ACC112 (cell line): ENCODE data around the gene WDR81.
"Not testable (repeated sequence)": the region's sequence is repeated elsewhere in the genome, so short reads cannot be mapped to it uniquely, and the experiment has no call there.

Experiments used
- H2AFZ ChIP-seq: fragments of 200-600 bp; sonication (generic); one replicate; pipeline ENCODE4 v1.6.0; 2017; ENCODE audit warnings: antibody characterized with exemption, low read length; ENCODE audit not compliant: unreplicated experiment
- H3K27ac ChIP-seq: fragments of 200-600 bp; sonication (generic); 2 replicates; pipeline ENCODE4 v1.5.1; 2014; ENCODE audit warnings: low read depth, mild to moderate bottlenecking, antibody characterized with exemption, low read length, moderate library complexity
- H3K27me3 ChIP-seq: fragments of 200-600 bp; sonication (generic); 2 replicates; pipeline ENCODE4 v1.6.1; 2014; ENCODE audit warnings: mild to moderate bottlenecking, antibody characterized with exemption, low read length, moderate library complexity, mixed read lengths; ENCODE audit not compliant: insufficient read depth
- H3K36me3 ChIP-seq: fragments of 200-600 bp; sonication (generic); 2 replicates; pipeline ENCODE4 v1.6.1; 2016; ENCODE audit warnings: mild to moderate bottlenecking, antibody characterized with exemption, low read length, moderate library complexity, mixed read lengths; ENCODE audit not compliant: insufficient read depth
- H3K4me1 ChIP-seq: fragments of 200-600 bp; sonication (generic); one replicate; pipeline ENCODE4 v1.6.1; 2016; ENCODE audit warnings: low read length, mixed read lengths; ENCODE audit not compliant: insufficient read depth, unreplicated experiment, control insufficient read depth
- H3K4me3 ChIP-seq: fragments of 200-600 bp; sonication (generic); 2 replicates; pipeline ENCODE4 v1.5.1; 2014; ENCODE audit warnings: mild to moderate bottlenecking, low read depth, low read length
- H3K79me2 ChIP-seq: fragments of 200-600 bp; sonication (generic); one replicate; pipeline ENCODE4 v1.6.0; 2016; ENCODE audit warnings: low read length; ENCODE audit not compliant: control insufficient read depth, unreplicated experiment, insufficient read depth

The WDR81 gene

DNA sequence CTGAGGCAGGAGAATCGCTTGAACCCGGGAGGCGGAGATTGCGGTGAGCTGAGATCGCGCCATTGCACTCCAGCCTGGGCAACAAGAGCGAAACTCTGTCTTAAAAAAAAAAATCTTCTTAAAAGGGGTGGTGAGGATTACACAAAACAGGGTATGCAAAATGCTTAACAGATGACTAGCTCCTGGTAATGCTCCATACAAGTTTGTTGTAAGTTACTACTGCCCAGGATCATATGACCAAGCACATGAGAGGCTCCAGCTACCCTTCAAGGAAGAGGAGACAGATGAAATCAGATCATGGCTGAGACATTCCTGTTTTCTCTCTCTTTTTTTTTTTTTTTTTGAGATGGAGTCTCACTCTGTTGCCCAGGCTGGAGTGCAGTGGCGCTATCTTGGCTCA is 2.5 kb upstream of the WDR81 start:
- H3K27ac ChIP-seq, H3K27me3 ChIP-seq, H3K36me3 ChIP-seq, H3K4me3 ChIP-seq, H2AFZ ChIP-seq: not testable (repeated sequence)
- H3K4me1 ChIP-seq = peaks cover 36% of the 10 kb centered on the region
- H3K79me2 ChIP-seq = peaks cover 22% of the 10 kb centered on the region

DNA sequence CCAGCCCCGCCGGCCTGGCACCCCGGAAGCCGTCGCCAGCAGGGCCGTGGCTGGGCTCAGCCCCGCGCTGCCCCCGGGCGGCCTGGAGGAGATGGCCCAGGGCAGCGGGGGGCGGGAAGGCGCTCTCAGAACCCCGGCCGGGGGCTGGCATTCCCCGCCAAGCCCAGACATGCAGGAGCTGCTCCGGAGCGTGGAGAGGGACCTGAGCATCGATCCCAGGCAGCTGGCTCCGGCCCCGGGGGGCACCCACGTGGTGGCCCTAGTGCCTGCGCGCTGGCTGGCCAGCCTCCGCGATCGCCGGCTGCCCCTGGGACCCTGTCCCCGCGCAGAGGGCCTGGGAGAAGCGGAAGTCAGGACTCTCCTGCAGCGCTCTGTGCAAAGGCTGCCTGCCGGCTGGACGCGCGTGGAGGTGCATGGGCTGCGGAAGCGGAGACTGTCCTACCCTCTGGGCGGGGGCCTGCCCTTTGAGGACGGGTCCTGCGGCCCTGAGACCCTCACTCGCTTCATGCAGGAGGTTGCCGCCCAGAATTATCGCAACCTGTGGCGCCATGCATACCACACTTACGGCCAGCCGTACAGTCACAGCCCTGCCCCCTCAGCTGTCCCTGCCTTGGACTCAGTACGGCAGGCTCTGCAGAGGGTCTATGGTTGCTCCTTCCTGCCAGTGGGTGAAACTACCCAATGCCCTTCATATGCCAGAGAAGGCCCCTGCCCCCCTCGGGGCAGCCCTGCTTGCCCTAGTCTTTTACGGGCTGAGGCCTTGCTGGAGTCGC is 551 bp downstream of the WDR81 start:
- Histone ChIP-seq H3K4me1 (peaks cover 23% of the 10 kb centered on the region), H3K79me2 (peaks cover 31% of the 10 kb centered on the region), H3K4me3 (peak overlapping the region; percentile 99), H3K27ac (peak overlapping the region; percentile 56; the same call in 1 of the 2 replicates), H3K36me3 (no peaks in the 10 kb centered on the region; the same call in 1 of the 2 replicates), H3K27me3 (no peaks in the 10 kb centered on the region), H2AFZ (peak overlapping the region; percentile 85)

DNA sequence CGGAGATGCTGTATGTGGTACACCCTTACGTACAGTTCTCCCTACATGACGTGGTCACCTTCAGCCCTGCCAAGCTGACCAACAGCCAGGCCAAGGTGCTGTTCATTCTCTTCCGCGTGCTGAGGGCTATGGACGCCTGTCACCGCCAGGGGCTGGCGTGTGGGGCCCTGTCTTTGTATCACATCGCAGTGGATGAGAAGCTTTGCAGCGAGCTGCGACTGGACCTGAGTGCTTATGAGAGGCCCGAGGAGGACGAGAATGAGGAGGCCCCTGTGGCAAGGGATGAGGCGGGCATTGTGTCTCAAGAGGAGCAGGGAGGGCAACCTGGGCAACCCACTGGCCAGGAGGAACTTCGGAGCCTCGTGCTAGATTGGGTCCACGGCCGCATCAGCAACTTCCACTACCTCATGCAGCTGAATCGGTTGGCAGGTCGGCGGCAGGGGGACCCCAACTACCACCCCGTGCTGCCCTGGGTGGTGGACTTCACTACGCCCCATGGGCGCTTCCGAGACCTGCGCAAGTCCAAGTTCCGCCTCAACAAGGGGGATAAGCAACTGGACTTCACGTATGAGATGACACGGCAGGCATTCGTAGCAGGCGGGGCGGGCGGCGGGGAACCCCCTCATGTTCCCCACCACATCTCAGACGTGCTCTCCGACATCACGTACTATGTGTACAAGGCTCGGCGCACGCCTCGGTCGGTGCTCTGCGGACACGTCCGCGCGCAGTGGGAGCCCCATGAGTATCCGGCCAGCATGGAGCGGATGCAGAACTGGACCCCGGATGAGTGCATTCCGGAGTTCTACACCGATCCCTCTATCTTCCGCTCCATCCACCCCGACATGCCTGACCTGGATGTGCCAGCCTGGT is 1.4 kb downstream of the WDR81 start:
- Histone ChIP-seq H3K4me1 (peaks cover 29% of the 10 kb centered on the region), H3K36me3 (no peaks in the 10 kb centered on the region; the same call in 1 of the 2 replicates), H3K27ac (no peak overlapping the region), H2AFZ (no peak overlapping the region), H3K4me3 (peak overlapping the region; percentile 99), H3K27me3 (no peaks in the 10 kb centered on the region), H3K79me2 (peaks cover 31% of the 10 kb centered on the region)

DNA sequence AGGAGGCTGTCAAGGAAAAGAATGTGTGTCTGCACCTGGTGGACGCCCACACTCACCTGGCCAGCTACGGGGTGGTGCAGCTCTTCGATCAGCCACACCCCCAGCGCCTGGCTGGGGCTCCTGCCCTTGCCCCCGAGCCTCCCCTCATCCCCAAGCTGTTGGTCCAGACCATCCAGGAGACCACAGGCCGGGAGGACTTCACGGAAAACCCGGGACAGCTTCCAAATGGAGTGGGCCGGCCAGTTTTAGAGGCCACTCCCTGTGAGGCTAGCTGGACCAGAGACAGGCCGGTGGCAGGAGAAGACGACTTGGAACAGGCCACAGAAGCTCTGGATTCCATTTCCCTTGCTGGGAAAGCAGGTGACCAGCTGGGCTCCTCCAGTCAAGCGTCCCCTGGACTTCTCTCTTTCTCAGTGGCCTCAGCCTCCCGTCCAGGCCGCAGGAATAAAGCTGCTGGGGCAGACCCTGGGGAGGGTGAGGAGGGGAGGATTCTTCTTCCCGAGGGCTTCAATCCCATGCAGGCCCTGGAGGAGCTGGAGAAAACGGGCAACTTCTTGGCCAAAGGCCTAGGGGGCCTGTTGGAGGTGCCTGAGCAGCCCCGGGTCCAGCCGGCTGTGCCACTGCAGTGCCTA is 2.2 kb downstream of the WDR81 start:
- Histone ChIP-seq H3K79me2 (peaks cover 31% of the 10 kb centered on the region), H3K27ac (no peak overlapping the region), H3K36me3 (no peaks in the 10 kb centered on the region; the same call in 1 of the 2 replicates), H3K4me1 (peaks cover 34% of the 10 kb centered on the region), H2AFZ (no peak overlapping the region), H3K27me3 (no peaks in the 10 kb centered on the region), H3K4me3 (no peak overlapping the region)

DNA sequence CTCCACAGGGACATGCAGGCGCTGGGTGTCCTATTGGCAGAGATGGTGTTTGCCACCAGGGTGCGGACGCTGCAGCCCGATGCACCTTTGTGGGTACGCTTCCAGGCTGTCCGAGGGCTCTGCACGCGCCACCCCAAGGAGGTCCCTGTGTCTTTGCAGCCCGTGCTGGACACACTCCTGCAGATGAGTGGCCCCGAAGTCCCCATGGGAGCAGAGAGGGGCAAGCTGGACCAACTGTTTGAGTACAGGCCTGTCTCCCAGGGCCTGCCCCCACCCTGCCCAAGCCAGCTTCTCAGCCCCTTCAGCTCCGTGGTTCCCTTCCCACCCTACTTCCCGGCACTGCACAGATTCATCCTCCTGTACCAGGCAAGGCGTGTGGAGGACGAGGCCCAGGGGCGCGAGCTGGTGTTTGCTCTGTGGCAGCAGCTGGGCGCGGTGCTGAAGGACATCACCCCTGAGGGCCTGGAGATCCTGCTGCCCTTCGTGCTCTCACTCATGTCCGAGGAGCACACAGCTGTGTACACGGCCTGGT is 2.8 kb downstream of the WDR81 start:
- Histone ChIP-seq H3K79me2 (peaks cover 31% of the 10 kb centered on the region), H3K4me1 (peaks cover 34% of the 10 kb centered on the region)

DNA sequence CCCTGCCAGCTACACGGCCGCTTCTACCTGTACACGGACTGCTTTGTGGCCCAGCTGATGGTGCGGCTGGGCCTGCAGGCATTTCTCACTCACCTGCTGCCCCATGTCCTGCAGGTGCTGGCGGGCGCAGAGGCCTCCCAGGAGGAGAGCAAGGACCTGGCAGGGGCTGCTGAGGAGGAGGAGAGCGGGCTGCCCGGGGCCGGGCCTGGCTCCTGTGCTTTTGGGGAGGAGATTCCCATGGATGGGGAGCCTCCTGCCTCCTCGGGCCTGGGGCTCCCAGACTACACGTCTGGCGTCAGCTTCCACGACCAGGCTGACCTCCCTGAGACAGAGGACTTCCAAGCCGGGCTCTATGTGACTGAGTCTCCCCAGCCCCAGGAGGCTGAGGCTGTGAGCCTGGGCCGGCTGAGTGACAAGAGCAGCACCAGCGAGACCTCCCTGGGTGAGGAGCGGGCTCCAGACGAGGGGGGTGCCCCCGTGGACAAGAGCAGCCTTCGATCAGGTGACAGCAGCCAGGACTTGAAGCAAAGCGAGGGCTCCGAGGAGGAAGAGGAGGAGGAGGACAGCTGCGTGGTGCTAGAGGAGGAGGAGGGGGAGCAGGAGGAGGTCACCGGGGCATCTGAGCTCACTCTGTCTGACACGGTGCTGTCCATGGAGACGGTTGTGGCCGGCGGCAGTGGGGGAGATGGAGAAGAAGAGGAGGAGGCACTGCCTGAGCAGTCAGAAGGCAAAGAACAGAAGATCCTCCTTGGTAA is 3.5 kb downstream of the WDR81 start:
- Histone ChIP-seq H3K4me3 (no peak overlapping the region), H3K27ac (no peak overlapping the region)

More for the DNA sequence above, 2.8 kb downstream of the WDR81 start:
- H3K27ac ChIP-seq = no peak overlapping the region
- H3K27me3 ChIP-seq = no peaks in the 10 kb centered on the region
- H3K36me3 ChIP-seq = no peaks in the 10 kb centered on the region; the same call in 1 of the 2 replicates
- no peak overlapping the region for H3K4me3 ChIP-seq
- H2AFZ ChIP-seq = no peak overlapping the region

DNA sequence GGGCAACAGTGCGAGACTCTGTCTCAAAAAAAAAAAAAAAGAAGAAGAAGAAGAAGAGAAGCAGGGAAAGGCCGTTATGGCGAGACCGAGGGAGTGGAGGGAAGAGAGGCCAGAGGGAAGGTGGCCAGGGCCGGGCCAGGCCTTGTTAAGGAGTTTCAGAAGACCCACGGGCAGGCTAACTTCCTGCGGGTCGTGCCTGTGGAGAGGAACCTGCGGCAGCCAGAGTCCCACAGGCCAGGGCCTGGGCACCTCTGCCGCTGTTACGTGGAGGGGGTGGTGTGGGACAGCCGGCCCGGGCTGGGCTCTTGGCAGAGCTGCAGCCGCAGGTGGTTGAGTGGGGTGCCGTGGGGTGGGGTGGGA is 5.4 kb downstream of the WDR81 start:
- H3K27ac ChIP-seq = peak overlapping the region; percentile 98
- H3K4me1 ChIP-seq = peaks cover 20% of the 10 kb centered on the region
- H3K4me3 ChIP-seq = no peak overlapping the region

More for the DNA sequence above, 3.5 kb downstream of the WDR81 start:
- Histone ChIP-seq H3K27me3 (no peaks in the 10 kb centered on the region), H3K79me2 (peaks cover 31% of the 10 kb centered on the region), H3K36me3 (no peaks in the 10 kb centered on the region; the same call in 1 of the 2 replicates), H2AFZ (no peak overlapping the region), H3K4me1 (peaks cover 30% of the 10 kb centered on the region)

DNA sequence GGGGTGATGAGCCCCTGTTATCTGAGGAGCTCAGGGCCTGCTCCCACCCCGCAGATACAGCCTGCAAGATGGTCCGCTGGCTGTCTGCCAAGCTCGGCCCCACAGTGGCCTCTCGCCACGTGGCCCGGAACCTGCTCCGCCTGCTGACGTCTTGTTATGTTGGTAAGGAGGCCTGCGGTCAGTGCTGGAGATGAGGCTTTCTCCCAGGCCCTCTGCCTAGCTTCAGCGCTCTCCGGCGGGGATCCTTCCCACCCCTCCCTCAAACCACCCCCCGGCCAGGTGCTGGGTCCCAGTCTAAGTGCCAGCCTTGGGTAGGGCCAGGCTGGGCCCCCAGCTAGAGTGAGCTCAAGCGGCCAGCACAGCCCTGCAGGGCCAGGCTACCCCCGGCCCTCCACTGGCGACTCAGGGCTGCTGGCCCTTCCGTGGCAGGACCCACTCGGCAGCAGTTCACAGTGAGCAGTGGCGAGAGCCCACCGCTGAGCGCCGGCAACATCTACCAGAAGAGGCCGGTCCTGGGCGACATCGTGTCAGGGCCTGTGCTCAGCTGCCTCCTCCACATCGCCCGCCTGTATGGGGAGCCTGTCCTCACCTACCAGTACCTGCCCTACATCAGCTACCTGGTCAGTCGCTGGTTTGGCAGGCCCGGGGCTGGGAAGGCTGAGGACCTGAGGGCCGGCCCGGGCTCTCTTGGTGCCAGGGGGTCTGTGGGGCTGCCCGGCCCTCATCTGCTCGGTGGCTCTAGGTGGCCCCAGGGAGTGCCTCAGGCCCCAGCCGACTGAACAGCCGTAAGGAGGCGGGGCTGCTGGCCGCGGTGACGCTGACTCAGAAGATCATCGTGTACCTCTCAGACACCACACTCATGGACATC is 6.1 kb downstream of the WDR81 start:
- Histone ChIP-seq H3K27me3 (no peaks in the 10 kb centered on the region), H3K79me2 (peaks cover 22% of the 10 kb centered on the region), H2AFZ (no peak overlapping the region), H3K36me3 (no peaks in the 10 kb centered on the region; the same call in 1 of the 2 replicates), H3K27ac (peak overlapping the region; percentile 98), H3K4me3 (peak overlapping the region; percentile 56), H3K4me1 (peaks cover 15% of the 10 kb centered on the region)

More for the DNA sequence above, 5.4 kb downstream of the WDR81 start:
- no peak overlapping the region for H2AFZ ChIP-seq
- H3K27me3 ChIP-seq = no peaks in the 10 kb centered on the region
- peaks cover 28% of the 10 kb centered on the region for H3K79me2 ChIP-seq
- H3K36me3 ChIP-seq = no peaks in the 10 kb centered on the region; the same call in 1 of the 2 replicates

DNA sequence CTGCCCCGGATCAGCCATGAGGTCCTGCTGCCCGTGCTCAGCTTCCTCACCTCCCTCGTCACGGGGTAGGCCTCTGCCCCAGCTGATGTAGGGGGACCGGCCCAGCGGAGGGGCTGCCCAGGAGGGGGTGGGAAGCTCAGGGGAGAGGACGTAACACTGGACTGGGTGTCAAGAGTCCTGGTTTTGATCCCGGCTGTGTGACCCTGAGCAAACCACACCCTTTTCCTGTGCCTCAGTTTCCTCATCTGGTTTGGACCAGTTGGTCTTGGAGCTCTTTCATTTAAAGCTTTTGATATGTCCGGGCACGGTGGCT is 6.6 kb downstream of the WDR81 start:
- peaks cover 18% of the 10 kb centered on the region for H3K79me2 ChIP-seq
- H3K27ac ChIP-seq = peak overlapping the region; percentile 98
- H3K36me3 ChIP-seq = no peaks in the 10 kb centered on the region; the same call in 1 of the 2 replicates

More for the DNA sequence above, 6.6 kb downstream of the WDR81 start:
- H3K4me1 ChIP-seq = peaks cover 15% of the 10 kb centered on the region
- no peak overlapping the region for H2AFZ ChIP-seq
- no peak overlapping the region for H3K4me3 ChIP-seq
- H3K27me3 ChIP-seq = no peaks in the 10 kb centered on the region
